DND-41 (cell line): Measurements from ENCODE around the gene TMEM164.

Source experiments
- EZH2 ChIP-seq: IDR thresholded peaks from 3 replicates; pipeline ENCODE4 v1.6.1; 2012; ENCODE audit warnings: borderline replicate concordance, low read depth, mild to moderate bottlenecking, moderate library complexity, low read length, inconsistent platforms; ENCODE audit not compliant: severe bottlenecking
- TF ChIP-seq, protein P1 (sequence below): IDR thresholded peaks from 2 replicates; pipeline ENCODE4 v1.5.1; 2012; ENCODE audit warnings: borderline replicate concordance, low read length, moderate library complexity, mild to moderate bottlenecking; ENCODE audit not compliant: poor library complexity, severe bottlenecking; ENCODE audit errors: extremely low read depth

DNA sequence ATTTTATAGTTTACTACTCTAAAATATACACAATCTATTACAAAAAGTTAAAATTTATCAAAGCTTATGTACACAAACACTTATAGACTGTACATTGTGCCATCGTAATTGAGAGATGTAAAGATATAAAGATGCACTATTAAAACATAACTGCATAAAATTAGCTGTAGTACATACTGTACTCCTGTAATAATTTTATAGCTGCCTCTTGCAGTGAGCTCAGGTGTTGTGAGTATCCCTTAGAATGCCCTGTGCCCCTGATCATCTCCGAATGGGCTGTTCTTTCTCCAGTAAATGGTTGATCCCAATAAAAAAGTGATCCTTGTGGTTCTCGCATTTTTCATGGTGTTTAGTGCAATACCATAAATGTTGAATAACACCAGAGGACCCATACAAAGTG is 101.2 kb downstream of the TMEM164 start:
- no peak for TF ChIP-seq EZH2
- TF ChIP-seq, protein P1, sequence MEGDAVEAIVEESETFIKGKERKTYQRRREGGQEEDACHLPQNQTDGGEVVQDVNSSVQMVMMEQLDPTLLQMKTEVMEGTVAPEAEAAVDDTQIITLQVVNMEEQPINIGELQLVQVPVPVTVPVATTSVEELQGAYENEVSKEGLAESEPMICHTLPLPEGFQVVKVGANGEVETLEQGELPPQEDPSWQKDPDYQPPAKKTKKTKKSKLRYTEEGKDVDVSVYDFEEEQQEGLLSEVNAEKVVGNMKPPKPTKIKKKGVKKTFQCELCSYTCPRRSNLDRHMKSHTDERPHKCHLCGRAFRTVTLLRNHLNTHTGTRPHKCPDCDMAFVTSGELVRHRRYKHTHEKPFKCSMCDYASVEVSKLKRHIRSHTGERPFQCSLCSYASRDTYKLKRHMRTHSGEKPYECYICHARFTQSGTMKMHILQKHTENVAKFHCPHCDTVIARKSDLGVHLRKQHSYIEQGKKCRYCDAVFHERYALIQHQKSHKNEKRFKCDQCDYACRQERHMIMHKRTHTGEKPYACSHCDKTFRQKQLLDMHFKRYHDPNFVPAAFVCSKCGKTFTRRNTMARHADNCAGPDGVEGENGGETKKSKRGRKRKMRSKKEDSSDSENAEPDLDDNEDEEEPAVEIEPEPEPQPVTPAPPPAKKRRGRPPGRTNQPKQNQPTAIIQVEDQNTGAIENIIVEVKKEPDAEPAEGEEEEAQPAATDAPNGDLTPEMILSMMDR, result no peak
